Measurements from ENCODE around the gene AGBL3.

DNA sequence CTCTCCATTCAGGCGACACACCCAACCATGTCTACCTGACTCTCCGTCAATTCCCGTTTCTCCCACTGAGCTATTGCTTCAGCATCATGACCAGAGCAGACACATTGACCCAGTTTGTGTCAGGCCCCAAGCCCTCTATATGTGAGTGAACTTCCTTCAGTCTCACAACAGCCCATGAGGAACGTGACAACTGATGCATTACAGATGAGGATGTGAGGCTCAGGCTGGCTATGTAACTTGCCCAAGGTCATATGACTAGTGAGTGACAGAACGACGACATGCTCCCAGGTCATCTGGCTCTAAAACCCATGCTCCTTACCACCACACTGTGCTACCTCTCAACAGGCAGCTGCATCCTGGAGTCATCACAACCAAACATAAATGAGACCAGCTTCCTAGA lies 165.2 kb downstream of the AGBL3 start:
- TF ChIP-seq, protein P1, sequence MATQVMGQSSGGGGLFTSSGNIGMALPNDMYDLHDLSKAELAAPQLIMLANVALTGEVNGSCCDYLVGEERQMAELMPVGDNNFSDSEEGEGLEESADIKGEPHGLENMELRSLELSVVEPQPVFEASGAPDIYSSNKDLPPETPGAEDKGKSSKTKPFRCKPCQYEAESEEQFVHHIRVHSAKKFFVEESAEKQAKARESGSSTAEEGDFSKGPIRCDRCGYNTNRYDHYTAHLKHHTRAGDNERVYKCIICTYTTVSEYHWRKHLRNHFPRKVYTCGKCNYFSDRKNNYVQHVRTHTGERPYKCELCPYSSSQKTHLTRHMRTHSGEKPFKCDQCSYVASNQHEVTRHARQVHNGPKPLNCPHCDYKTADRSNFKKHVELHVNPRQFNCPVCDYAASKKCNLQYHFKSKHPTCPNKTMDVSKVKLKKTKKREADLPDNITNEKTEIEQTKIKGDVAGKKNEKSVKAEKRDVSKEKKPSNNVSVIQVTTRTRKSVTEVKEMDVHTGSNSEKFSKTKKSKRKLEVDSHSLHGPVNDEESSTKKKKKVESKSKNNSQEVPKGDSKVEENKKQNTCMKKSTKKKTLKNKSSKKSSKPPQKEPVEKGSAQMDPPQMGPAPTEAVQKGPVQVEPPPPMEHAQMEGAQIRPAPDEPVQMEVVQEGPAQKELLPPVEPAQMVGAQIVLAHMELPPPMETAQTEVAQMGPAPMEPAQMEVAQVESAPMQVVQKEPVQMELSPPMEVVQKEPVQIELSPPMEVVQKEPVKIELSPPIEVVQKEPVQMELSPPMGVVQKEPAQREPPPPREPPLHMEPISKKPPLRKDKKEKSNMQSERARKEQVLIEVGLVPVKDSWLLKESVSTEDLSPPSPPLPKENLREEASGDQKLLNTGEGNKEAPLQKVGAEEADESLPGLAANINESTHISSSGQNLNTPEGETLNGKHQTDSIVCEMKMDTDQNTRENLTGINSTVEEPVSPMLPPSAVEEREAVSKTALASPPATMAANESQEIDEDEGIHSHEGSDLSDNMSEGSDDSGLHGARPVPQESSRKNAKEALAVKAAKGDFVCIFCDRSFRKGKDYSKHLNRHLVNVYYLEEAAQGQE (IDR thresholded peaks at IDR 0.05; ENCODE audit: low read depth): no peak
- TF ChIP-seq MAX (IDR thresholded peaks at IDR 0.05) (no peak), TCF12 (IDR thresholded peaks at IDR 0.05; ENCODE audit: low read depth) (no peak), CREB1 (IDR thresholded peaks at IDR 0.05; ENCODE audit: low read depth) (no peak), TAF1 (IDR thresholded peaks at IDR 0.05; ENCODE audit: low read depth) (no peak), ZBTB7A (IDR thresholded peaks at IDR 0.05; ENCODE audit: low read depth) (no peak), NFIC (IDR thresholded peaks at IDR 0.05) (no peak), CEBPB (IDR thresholded peaks at IDR 0.05) (no peak), FOXM1 (IDR thresholded peaks at IDR 0.05; ENCODE audit: borderline replicate concordance, low read depth) (no peak), YY1 (IDR thresholded peaks at IDR 0.05; ENCODE audit: low read depth) (no peak), TEAD4 (IDR thresholded peaks at IDR 0.05) (no peak)

Data from Ishikawa (cell line).